CD14-positive monocyte (primary cell): Measurements from ENCODE around the gene C5orf22. TPM values are rescaled to one million over a fixed set of nuclear protein-coding genes. Genes with fewer than 3 reads are reported as not detected.
"Not testable (repeated sequence)": the region's sequence is repeated elsewhere in the genome, so short reads cannot be mapped to it uniquely, and the experiment has no call there.

ENCODE experiments used
- DNase-seq, 3 donors: peaks; one replicate each; pipeline ENCODE4 v3.0.0-alpha.2; 2011 to 2022
- H2AFZ ChIP-seq: 2 replicates; pipeline ENCODE4 v1.6.0; 2012; ENCODE audit warnings: mild to moderate bottlenecking, low read depth, low read length, inconsistent platforms; ENCODE audit not compliant: insufficient read depth, poor library complexity, severe bottlenecking
- H3K27ac ChIP-seq, 2 donors: 1 replicate in 1 of 2; 2 replicates in 1 of 2; pipeline ENCODE4 v1.5.1; 2012 to 2013; ENCODE audit warnings: low read length in 2 of 2, control low read depth in 1 of 2, inconsistent platforms in 1 of 2, low read depth in 1 of 2, mild to moderate bottlenecking in 1 of 2
- H3K27me3 ChIP-seq, 2 donors: one replicate each; pipeline versions ENCODE4 v1.6.0 to v1.6.1; 2011 to 2013; ENCODE audit warnings: low read length in 2 of 2; ENCODE audit not compliant: control insufficient read depth in 2 of 2, insufficient read depth in 2 of 2
- H3K36me3 ChIP-seq, 2 donors: replicated peaks in 1 of 2; 1 replicate in 1 of 2; 2 replicates in 1 of 2; pipeline versions ENCODE4 v1.5.1 to v1.6.1; 2012 to 2013; ENCODE audit warnings: low read length in 2 of 2, control low read depth in 1 of 2, inconsistent platforms in 1 of 2, mild to moderate bottlenecking in 1 of 2; ENCODE audit not compliant: insufficient read depth in 2 of 2, control insufficient read depth in 1 of 2
- H3K4me1 ChIP-seq, 2 donors: 1 replicate in 1 of 2; 2 replicates in 1 of 2; pipeline versions ENCODE4 v1.5.1 to v1.6.1; 2012 to 2013; ENCODE audit warnings: low read length in 2 of 2, control low read depth in 1 of 2, inconsistent platforms in 1 of 2, mild to moderate bottlenecking in 1 of 2, moderate library complexity in 1 of 2; ENCODE audit not compliant: insufficient read depth in 2 of 2, control insufficient read depth in 1 of 2
- H3K4me2 ChIP-seq: replicated peaks from 2 replicates; pipeline ENCODE3; 2012; ENCODE audit warnings: low read length, moderate library complexity, mild to moderate bottlenecking; ENCODE audit not compliant: poor library complexity, severe bottlenecking; ENCODE audit errors: extremely low read depth
- H3K4me3 ChIP-seq, 3 experiments: fragments of 200-600 bp in 1 of 3; sonication (generic) in 1 of 3; replicated peaks in 1 of 3; 1 replicate in 2 of 3; 2 replicates in 1 of 3; pipeline ENCODE4 v1.5.1; 2011 to 2013; ENCODE audit warnings: low read length in 3 of 3, mild to moderate bottlenecking in 3 of 3, control low read depth in 2 of 3, low read depth in 2 of 3, inconsistent platforms in 1 of 3, moderate library complexity in 1 of 3
- H3K79me2 ChIP-seq: 2 replicates; pipeline ENCODE4 v1.6.0; 2012; ENCODE audit warnings: mild to moderate bottlenecking, control low read depth, inconsistent platforms, low read length, moderate library complexity; ENCODE audit not compliant: insufficient read depth
- H3K9ac ChIP-seq: 2 replicates; pipeline ENCODE4 v1.6.0; 2017; ENCODE audit warnings: low read length, mild to moderate bottlenecking; ENCODE audit not compliant: insufficient read depth, poor library complexity, severe bottlenecking
- H3K9me3 ChIP-seq, 2 donors: replicated peaks in 1 of 2; 1 replicate in 1 of 2; 2 replicates in 1 of 2; pipeline versions ENCODE4 v1.5.1 to v1.6.1; 2012 to 2013; ENCODE audit warnings: low read length in 2 of 2, control low read depth in 1 of 2; ENCODE audit not compliant: control insufficient read depth in 1 of 2, insufficient read depth in 1 of 2
- H4K20me1 ChIP-seq: 2 replicates; pipeline ENCODE4 v1.6.0; 2012; ENCODE audit warnings: mild to moderate bottlenecking, low read length, control low read depth, moderate library complexity; ENCODE audit not compliant: insufficient read depth
- H3K27ac Mint-ChIP-seq, 7 donors: one replicate each; pipeline ENCODE4 v1.8.0; 2020; ENCODE audit warnings: mild to moderate bottlenecking in 7 of 7, mixed read lengths in 7 of 7, moderate library complexity in 6 of 7, inconsistent platforms in 2 of 7
- H3K27me3 Mint-ChIP-seq, 3 donors: one replicate each; pipeline ENCODE4 v1.8.0; 2021 to 2022; ENCODE audit warnings: low read depth in 3 of 3, mild to moderate bottlenecking in 3 of 3, mixed read lengths in 3 of 3, moderate library complexity in 3 of 3, inconsistent platforms in 1 of 3
- H3K36me3 Mint-ChIP-seq, 2 donors: one replicate each; pipeline ENCODE4 v1.8.0; 2020; ENCODE audit warnings: mixed read lengths in 2 of 2, inconsistent platforms in 1 of 2, mild to moderate bottlenecking in 1 of 2
- H3K4me1 Mint-ChIP-seq: one replicate; pipeline ENCODE4 v1.8.0; 2020; ENCODE audit warnings: mild to moderate bottlenecking, mixed read lengths
- H3K4me3 Mint-ChIP-seq, 2 donors: one replicate each; pipeline ENCODE4 v1.8.0; 2020; ENCODE audit warnings: mild to moderate bottlenecking in 2 of 2, mixed read lengths in 2 of 2, moderate library complexity in 1 of 2
- H3K9me3 Mint-ChIP-seq, 7 donors: one replicate each; pipeline ENCODE4 v1.8.0; 2020 to 2022; ENCODE audit warnings: mixed read lengths in 7 of 7, mild to moderate bottlenecking in 6 of 7, moderate library complexity in 6 of 7, inconsistent platforms in 2 of 7
- CTCF ChIP-seq: fragments of 200-600 bp; IDR thresholded peaks from one replicate; pipeline ENCODE4 v1.8.0; 2022; ENCODE audit warnings: antibody characterized with exemption, mild to moderate bottlenecking
- WGBS: methylation state at CpG from one replicate; pipeline ENCODE4 v1.1.5; 2013; ENCODE audit warnings: missing lambda C conversion rate; ENCODE audit not compliant: insufficient coverage; 5-methylcytosine and 5-hydroxymethylcytosine counted together
- intact Hi-C, 2 donors: fragments of 100-400 bp; cut with micrococcal nuclease; formaldehyde crosslinking; loops; one replicate each; pipeline versions ENCODE4 v1.15.0 to v1.15.1; 2023
- polyA plus RNA-seq, 3 donors: library from polyadenylated mRNA; depleted of rRNA in 1 of 3; unstranded in 2 of 3; stranded (reverse) in 1 of 3; fragments of 300-500 nt in 2 of 3; fragments of >200 nt in 1 of 3; fragmentation: Illumina TruSeq in 2 of 3; gene quantifications; 1 replicate in 2 of 3; 2 replicates in 1 of 3; pipeline ENCODE4 v1.2.3, GENCODE V29; 2012 to 2021

Gene C5orf22
- polyA plus RNA-seq, 3 donors: 5.8 to 20.2 (median 19.9) TPM

- H3K4me1 Mint-ChIP-seq: peaks cover 18% of the 10 kb centered on the region
- no peak for TF ChIP-seq CTCF
- peaks cover 12 to 15% of the 10 kb centered on the region in 2 donors for H3K4me1 ChIP-seq
- no peaks in the 10 kb centered on the region for H3K9me3 Mint-ChIP-seq
- no peak overlapping the region for H3K27ac ChIP-seq
- H3K4me3 ChIP-seq: no peak overlapping the region
- no peak overlapping the region for H3K27ac Mint-ChIP-seq
- H3K79me2 ChIP-seq: peaks cover 27% of the 10 kb centered on the region
- no peaks in the 10 kb centered on the region for H3K9me3 ChIP-seq
- H3K27me3 ChIP-seq: no peaks in the 10 kb centered on the region
- no peak overlapping the region for H3K9ac ChIP-seq
- H3K4me3 Mint-ChIP-seq: no peak overlapping the region
- H4K20me1 ChIP-seq: peaks cover 13% of the 10 kb centered on the region
- intact Hi-C loops: no loop called here
- DNase-seq: no peak
- peaks cover 74 to 87% of the 10 kb centered on the region in 2 donors for H3K36me3 ChIP-seq
- no peak overlapping the region for H3K4me2 ChIP-seq
- peaks cover 58 to 74% of the 10 kb centered on the region in 2 donors for H3K36me3 Mint-ChIP-seq
- no peak overlapping the region for H2AFZ ChIP-seq
- no peaks in the 10 kb centered on the region for H3K27me3 Mint-ChIP-seq
Observed at GRCh38 chr5:31537349-31537748, 5.2 kb downstream of the C5orf22 start.

- peaks cover 79 to 92% of the 10 kb centered on the region in 2 donors for H3K36me3 ChIP-seq
- no peak overlapping the region for H3K9ac ChIP-seq
- H3K79me2 ChIP-seq: peaks cover 23% of the 10 kb centered on the region
- H3K36me3 Mint-ChIP-seq: peaks cover 63 to 79% of the 10 kb centered on the region in 2 donors
- H3K4me3 Mint-ChIP-seq: no peak overlapping the region
- no peak for TF ChIP-seq CTCF
- no peak overlapping the region for H3K4me3 ChIP-seq
- no peak overlapping the region for H3K27ac Mint-ChIP-seq
- DNase-seq: no peak
- H3K4me1 Mint-ChIP-seq: peaks cover 15% of the 10 kb centered on the region
- no peak overlapping the region for H3K4me2 ChIP-seq
- no peak overlapping the region for H2AFZ ChIP-seq
- no peaks in the 10 kb centered on the region for H3K9me3 Mint-ChIP-seq
- peaks cover 13% of the 10 kb centered on the region for H4K20me1 ChIP-seq
- no peaks in the 10 kb centered on the region for H3K27me3 ChIP-seq
- no CpG with 5 or more reads among the region's 4 CpGs for WGBS
- H3K27me3 Mint-ChIP-seq: no peaks in the 10 kb centered on the region
- intact Hi-C loops: no loop called here
- no peaks in the 10 kb centered on the region for H3K9me3 ChIP-seq
- H3K4me1 ChIP-seq: peaks cover 9 to 12% of the 10 kb centered on the region in 2 donors
- H3K27ac ChIP-seq: no peak overlapping the region
Observed at GRCh38 chr5:31537851-31538250, 5.8 kb downstream of the C5orf22 start.

GRCh38 chr5:31549114-31549513, 17.0 kb downstream of the C5orf22 start:
- H3K27me3 Mint-ChIP-seq, H4K20me1 ChIP-seq, intact Hi-C loops, H3K4me3 Mint-ChIP-seq, H3K4me3 ChIP-seq, H3K9ac ChIP-seq, H3K27me3 ChIP-seq, H3K9me3 ChIP-seq, H2AFZ ChIP-seq, H3K79me2 ChIP-seq, H3K9me3 Mint-ChIP-seq, H3K4me2 ChIP-seq, H3K4me1 ChIP-seq, DNase-seq, H3K4me1 Mint-ChIP-seq, H3K27ac Mint-ChIP-seq, H3K27ac ChIP-seq: not testable (repeated sequence)
- peaks cover 82 to 88% of the 10 kb centered on the region in 2 donors for H3K36me3 Mint-ChIP-seq
- 100% methylated on average over 1 of the region's 2 CpGs for WGBS
- H3K36me3 ChIP-seq: peaks cover 60 to 92% of the 10 kb centered on the region in 2 donors
